ENCODE data around the gene CD99. TPM values are rescaled to one million over a fixed set of nuclear protein-coding genes. Genes with fewer than 3 reads are reported as not detected.
"Not testable (repeated sequence)": the region's sequence is repeated elsewhere in the genome, so short reads cannot be mapped to it uniquely, and the experiment has no call there.

CD99 gene
- total RNA-seq, 2 experiments from 2014 or later: 205 to 215 TPM

GRCh38 chrX:2658585-2659292 is 32.4 kb upstream of the CD99 start:
- no peak overlapping the region for H3K27ac Mint-ChIP-seq
- H3K4me3 Mint-ChIP-seq: no peak overlapping the region

GRCh38 chrX:2662586-2662985 is 28.5 kb upstream of the CD99 start:
- H3K27ac Mint-ChIP-seq: no peak overlapping the region
- H3K4me3 Mint-ChIP-seq: no peak overlapping the region
- no peaks in the 10 kb centered on the region for H3K4me1 Mint-ChIP-seq (ENCODE audit: low read depth)
- H3K9me3 Mint-ChIP-seq: no peaks in the 10 kb centered on the region
- no peak for DNase-seq
- intact Hi-C loops (cut with micrococcal nuclease): no loop called here
- peaks cover 4% of the 10 kb centered on the region for H3K36me3 Mint-ChIP-seq (ENCODE audit: low read depth)
- CTCF ChIA-PET: no interaction called here
- no peaks in the 10 kb centered on the region for H3K27me3 Mint-ChIP-seq (ENCODE audit: low read depth)

More at GRCh38 chrX:2658585-2659292, 32.4 kb upstream of the CD99 start:
- Mint-ChIP-seq H3K9me3 (no peaks in the 10 kb centered on the region), H3K4me1 (ENCODE audit: low read depth) (no peaks in the 10 kb centered on the region), H3K27me3 (ENCODE audit: low read depth) (no peaks in the 10 kb centered on the region), H3K36me3 (ENCODE audit: low read depth) (peaks cover 4% of the 10 kb centered on the region)
- CTCF ChIA-PET: no interaction called here
- no peak for DNase-seq
- intact Hi-C loops (cut with micrococcal nuclease): no loop called here

GRCh38 chrX:2664502-2664901 is 26.6 kb upstream of the CD99 start:
- no peak overlapping the region for H3K27ac Mint-ChIP-seq
- H3K4me3 Mint-ChIP-seq: no peak overlapping the region
- H3K36me3 Mint-ChIP-seq (ENCODE audit: low read depth): peaks cover 4% of the 10 kb centered on the region
- CTCF ChIA-PET: no interaction called here
- intact Hi-C loops (cut with micrococcal nuclease): no loop called here
- H3K9me3 Mint-ChIP-seq: no peaks in the 10 kb centered on the region
- DNase-seq: no peak
- H3K27me3 Mint-ChIP-seq (ENCODE audit: low read depth): no peaks in the 10 kb centered on the region
- no peaks in the 10 kb centered on the region for H3K4me1 Mint-ChIP-seq (ENCODE audit: low read depth)

- Mint-ChIP-seq H3K4me1 (ENCODE audit: low read depth) (no peaks in the 10 kb centered on the region), H3K9me3 (no peaks in the 10 kb centered on the region), H3K36me3 (ENCODE audit: low read depth) (peaks cover 4% of the 10 kb centered on the region), H3K27ac (no peak overlapping the region), H3K27me3 (ENCODE audit: low read depth) (no peaks in the 10 kb centered on the region), H3K4me3 (no peak overlapping the region)
- CTCF ChIA-PET: no interaction called here
- intact Hi-C loops (cut with micrococcal nuclease): no loop called here
- no peak for DNase-seq
Observed at GRCh38 chrX:2665387-2666304, 25.4 kb upstream of the CD99 start.

- Mint-ChIP-seq H3K4me3 (no peak overlapping the region), H3K9me3 (no peaks in the 10 kb centered on the region), H3K27ac (no peak overlapping the region), H3K27me3 (ENCODE audit: low read depth) (no peaks in the 10 kb centered on the region), H3K4me1 (ENCODE audit: low read depth) (no peaks in the 10 kb centered on the region), H3K36me3 (ENCODE audit: low read depth) (peaks cover 4% of the 10 kb centered on the region)
- no peak for DNase-seq
- intact Hi-C loops (cut with micrococcal nuclease): no loop called here
- CTCF ChIA-PET: no interaction called here
Observed at GRCh38 chrX:2666491-2666890, 24.6 kb upstream of the CD99 start.

GRCh38 chrX:2670978-2671377 is 20.1 kb upstream of the CD99 start:
- H3K4me1 Mint-ChIP-seq (ENCODE audit: low read depth): no peaks in the 10 kb centered on the region
- H3K27ac Mint-ChIP-seq: no peak overlapping the region
- intact Hi-C loops (cut with micrococcal nuclease): no loop called here
- peaks cover 1% of the 10 kb centered on the region for H3K36me3 Mint-ChIP-seq (ENCODE audit: low read depth)
- CTCF ChIA-PET: no interaction called here
- no peak overlapping the region for H3K4me3 Mint-ChIP-seq
- H3K27me3 Mint-ChIP-seq (ENCODE audit: low read depth): no peaks in the 10 kb centered on the region
- H3K9me3 Mint-ChIP-seq: no peaks in the 10 kb centered on the region
- DNase-seq: no peak

- no peak for DNase-seq
Observed at GRCh38 chrX:2672084-2672483, 19.0 kb upstream of the CD99 start.

GRCh38 chrX:2673611-2674010 is 17.5 kb upstream of the CD99 start:
- CTCF ChIA-PET: no interaction called here
- Mint-ChIP-seq H3K27me3 (ENCODE audit: low read depth) (no peaks in the 10 kb centered on the region), H3K9me3 (no peaks in the 10 kb centered on the region), H3K4me1 (ENCODE audit: low read depth) (no peaks in the 10 kb centered on the region), H3K36me3 (ENCODE audit: low read depth) (no peaks in the 10 kb centered on the region), H3K4me3 (no peak overlapping the region), H3K27ac (no peak overlapping the region)
- no peak for DNase-seq
- intact Hi-C loops (cut with micrococcal nuclease): no loop called here

More at GRCh38 chrX:2672084-2672483, 19.0 kb upstream of the CD99 start:
- H3K36me3 Mint-ChIP-seq (ENCODE audit: low read depth): no peaks in the 10 kb centered on the region
- intact Hi-C loops (cut with micrococcal nuclease): no loop called here
- H3K4me3 Mint-ChIP-seq: no peak overlapping the region
- no peaks in the 10 kb centered on the region for H3K4me1 Mint-ChIP-seq (ENCODE audit: low read depth)
- H3K27me3 Mint-ChIP-seq (ENCODE audit: low read depth): no peaks in the 10 kb centered on the region
- no peak overlapping the region for H3K27ac Mint-ChIP-seq
- no peaks in the 10 kb centered on the region for H3K9me3 Mint-ChIP-seq
- CTCF ChIA-PET: no interaction called here

GRCh38 chrX:2675657-2676200 is 15.4 kb upstream of the CD99 start:
- H3K4me1 Mint-ChIP-seq (ENCODE audit: low read depth); intact Hi-C loops (cut with micrococcal nuclease); DNase-seq; CTCF ChIA-PET; H3K4me3 Mint-ChIP-seq; H3K27me3 Mint-ChIP-seq (ENCODE audit: low read depth); H3K9me3 Mint-ChIP-seq; H3K36me3 Mint-ChIP-seq (ENCODE audit: low read depth); H3K27ac Mint-ChIP-seq: not testable (repeated sequence)

- CTCF ChIA-PET: no interaction called here
- H3K27me3 Mint-ChIP-seq (ENCODE audit: low read depth): no peaks in the 10 kb centered on the region
- DNase-seq: no peak
- intact Hi-C loops (cut with micrococcal nuclease): no loop called here
- H3K36me3 Mint-ChIP-seq (ENCODE audit: low read depth): no peaks in the 10 kb centered on the region
- H3K4me3 Mint-ChIP-seq: no peak overlapping the region
- H3K9me3 Mint-ChIP-seq: no peaks in the 10 kb centered on the region
- no peaks in the 10 kb centered on the region for H3K4me1 Mint-ChIP-seq (ENCODE audit: low read depth)
- H3K27ac Mint-ChIP-seq: no peak overlapping the region
Observed at GRCh38 chrX:2676794-2677675, 14.1 kb upstream of the CD99 start.

GRCh38 chrX:2677764-2678163 is 13.3 kb upstream of the CD99 start:
- no peaks in the 10 kb centered on the region for H3K9me3 Mint-ChIP-seq
- no peaks in the 10 kb centered on the region for H3K36me3 Mint-ChIP-seq (ENCODE audit: low read depth)
- CTCF ChIA-PET: no interaction called here
- intact Hi-C loops (cut with micrococcal nuclease): no loop called here
- no peak overlapping the region for H3K4me3 Mint-ChIP-seq
- no peaks in the 10 kb centered on the region for H3K4me1 Mint-ChIP-seq (ENCODE audit: low read depth)
- no peak overlapping the region for H3K27ac Mint-ChIP-seq
- no peaks in the 10 kb centered on the region for H3K27me3 Mint-ChIP-seq (ENCODE audit: low read depth)
- no peak for DNase-seq

- Mint-ChIP-seq H3K27ac (no peak overlapping the region), H3K4me1 (ENCODE audit: low read depth) (no peaks in the 10 kb centered on the region), H3K9me3 (no peaks in the 10 kb centered on the region), H3K36me3 (ENCODE audit: low read depth) (no peaks in the 10 kb centered on the region), H3K27me3 (ENCODE audit: low read depth) (no peaks in the 10 kb centered on the region), H3K4me3 (no peak overlapping the region)
- no peak for DNase-seq
- intact Hi-C loops (cut with micrococcal nuclease): no loop called here
- CTCF ChIA-PET: no interaction called here
Observed at GRCh38 chrX:2678583-2678982, 12.5 kb upstream of the CD99 start.

Measured in activated naive CD4-positive, alpha-beta T cell treated with anti-CD3 and anti-CD28 coated beads for 36 hours (primary cell).